ENCODE measurements around the gene LRRC7. TPM values are rescaled to one million over a fixed set of nuclear protein-coding genes. Genes with fewer than 3 reads are reported as not detected.
A peak's percentile ranks its signal among the peaks of the same experiment; 100 is the strongest.
"Not testable (repeated sequence)": the region's sequence is repeated elsewhere in the genome, so short reads cannot be mapped to it uniquely, and the experiment has no call there.

LRRC7 gene
- total RNA-seq, 5 donors from 2014 or later (not counting 1 experiment from before 2014, with no cell fraction given): 0.13 to 4.0 (median 0.54) TPM

- no CpG with 5 or more reads among the region's 4 CpGs for WGBS (ENCODE audit: insufficient coverage)
- no peaks in the 10 kb centered on the region for H3K9me3 ChIP-seq
- POLR2A ChIA-PET: no interaction called here
Measured at GRCh38 chr1:69710484-69711189, 142.9 kb downstream of the LRRC7 start.

GRCh38 chr1:69711190-69711930 lies 143.6 kb downstream of the LRRC7 start:
- Histone ChIP-seq H3K4me1 (ENCODE audit: control insufficient read depth in 1 of 2, extremely low read depth in 1 of 2, insufficient read depth in 2 of 2, low read length in 2 of 2) (no peaks in the 10 kb centered on the region), H3K9me3 (no peaks in the 10 kb centered on the region), H3K36me3 (ENCODE audit: control insufficient read depth in 2 of 2, extremely low read depth in 1 of 2, insufficient read depth in 1 of 2, low read length in 1 of 2) (no peaks in the 10 kb centered on the region), H3K27me3 (replicated peaks in 1 of 2; ENCODE audit: control insufficient read depth in 2 of 2, extremely low read depth in 1 of 2, insufficient read depth in 2 of 2, low read length in 1 of 2) (no peaks in the 10 kb centered on the region), H3K27ac (ENCODE audit: low read length) (no peak overlapping the region), H3K4me3 (ENCODE audit: control insufficient read depth in 1 of 2, extremely low read depth in 1 of 2, low read length in 1 of 2) (no peak overlapping the region)
- ChIA-PET CTCF (no interaction called here), POLR2A (no interaction called here)
- H3K27me3 Mint-ChIP-seq: no peaks in the 10 kb centered on the region
- 100% methylated on average over 2 of the region's 4 CpGs for WGBS (ENCODE audit: insufficient coverage)
- H3K36me3 Mint-ChIP-seq: no peaks in the 10 kb centered on the region
- H3K4me3 Mint-ChIP-seq: no peak overlapping the region
- no peak overlapping the region for H3K27ac Mint-ChIP-seq
- no peaks in the 10 kb centered on the region for H3K4me1 Mint-ChIP-seq
- ATAC-seq (replicated peaks in 1 of 4): no peak
- H3K9me3 Mint-ChIP-seq: peaks cover 0 to 5% (median 3%) of the 10 kb centered on the region in 3 donors
- DNase-seq: no peak

More at GRCh38 chr1:69710484-69711189, 142.9 kb downstream of the LRRC7 start:
- no peaks in the 10 kb centered on the region for H3K4me1 ChIP-seq (ENCODE audit: control insufficient read depth in 1 of 2, extremely low read depth in 1 of 2, insufficient read depth in 2 of 2, low read length in 2 of 2)
- ATAC-seq (replicated peaks in 1 of 4) (no peak), DNase-seq (no peak)
- no peaks in the 10 kb centered on the region for H3K27me3 ChIP-seq (replicated peaks in 1 of 2; ENCODE audit: control insufficient read depth in 2 of 2, extremely low read depth in 1 of 2, insufficient read depth in 2 of 2, low read length in 1 of 2)
- H3K4me3 ChIP-seq (ENCODE audit: control insufficient read depth in 1 of 2, extremely low read depth in 1 of 2, low read length in 1 of 2): no peak overlapping the region
- H3K36me3 ChIP-seq (ENCODE audit: control insufficient read depth in 2 of 2, extremely low read depth in 1 of 2, insufficient read depth in 1 of 2, low read length in 1 of 2): no peaks in the 10 kb centered on the region
- Mint-ChIP-seq H3K4me1 (no peaks in the 10 kb centered on the region), H3K4me3 (no peak overlapping the region), H3K27me3 (no peaks in the 10 kb centered on the region), H3K36me3 (no peaks in the 10 kb centered on the region), H3K27ac (no peak overlapping the region), H3K9me3 (peaks cover 0 to 5% (median 3%) of the 10 kb centered on the region in 3 donors)
- H3K27ac ChIP-seq (ENCODE audit: low read length): no peak overlapping the region
- CTCF ChIA-PET: no interaction called here

DNA sequence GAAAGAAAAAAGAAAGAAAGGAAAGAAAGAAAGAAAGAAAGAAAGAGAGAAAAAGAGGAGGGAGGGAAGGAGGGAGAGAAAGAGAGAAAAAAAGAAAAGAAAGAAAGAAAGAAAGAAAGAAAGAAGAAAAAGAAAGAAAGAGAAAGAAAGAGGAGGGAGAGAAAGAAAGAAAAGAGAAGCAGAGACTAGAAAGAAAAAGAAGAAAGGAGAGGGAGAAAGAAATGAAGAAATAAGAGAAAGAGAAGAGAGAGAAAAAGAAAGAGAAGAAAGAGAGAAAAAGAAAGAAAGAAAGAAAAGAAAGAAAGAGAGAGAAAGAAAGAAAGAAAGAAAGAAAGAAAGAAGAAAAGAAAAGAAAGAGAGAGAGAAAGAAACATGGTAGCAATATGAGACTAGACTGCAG lies 150.1 kb downstream of the LRRC7 start:
- CTCF ChIA-PET; DNase-seq; H3K4me3 Mint-ChIP-seq; H3K36me3 ChIP-seq (ENCODE audit: control insufficient read depth in 2 of 2, extremely low read depth in 1 of 2, insufficient read depth in 1 of 2, low read length in 1 of 2); H3K9me3 Mint-ChIP-seq; H3K4me3 ChIP-seq (ENCODE audit: control insufficient read depth in 1 of 2, extremely low read depth in 1 of 2, low read length in 1 of 2); H3K36me3 Mint-ChIP-seq; POLR2A ChIA-PET; H3K4me1 ChIP-seq (ENCODE audit: control insufficient read depth in 1 of 2, extremely low read depth in 1 of 2, insufficient read depth in 2 of 2, low read length in 2 of 2); ATAC-seq (replicated peaks in 1 of 4); H3K27ac ChIP-seq (ENCODE audit: low read length); H3K9me3 ChIP-seq; H3K4me1 Mint-ChIP-seq; H3K27ac Mint-ChIP-seq; H3K27me3 Mint-ChIP-seq; H3K27me3 ChIP-seq (replicated peaks in 1 of 2; ENCODE audit: control insufficient read depth in 2 of 2, extremely low read depth in 1 of 2, insufficient read depth in 2 of 2, low read length in 1 of 2): not testable (repeated sequence)

GRCh38 chr1:69728206-69728605 lies 160.5 kb downstream of the LRRC7 start:
- H3K27ac Mint-ChIP-seq: no peak overlapping the region
- POLR2A ChIA-PET: no interaction called here
- H3K4me3 Mint-ChIP-seq: no peak overlapping the region

DNA sequence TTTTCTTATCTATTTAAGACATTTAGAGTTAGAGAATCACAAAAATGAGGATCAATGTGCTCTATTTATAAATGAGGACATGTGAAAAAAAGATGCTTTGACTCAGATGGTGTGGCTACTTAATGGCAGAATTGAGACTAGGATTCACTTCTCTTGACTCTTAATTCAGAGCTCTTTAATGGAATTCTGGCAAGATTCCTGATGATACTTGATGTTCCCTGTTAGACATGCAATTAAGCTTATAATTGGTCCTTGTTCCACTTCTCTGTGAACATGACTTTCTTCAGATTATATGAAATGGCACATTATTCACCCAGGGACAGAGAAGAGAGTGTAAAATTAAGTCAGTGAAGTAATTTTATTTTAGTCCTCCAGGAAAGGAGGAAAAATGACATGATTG lies 165.3 kb downstream of the LRRC7 start:
- DNase-seq (no peak), ATAC-seq (replicated peaks in 1 of 4) (no peak)
- Histone ChIP-seq H3K4me1 (ENCODE audit: control insufficient read depth in 1 of 2, extremely low read depth in 1 of 2, insufficient read depth in 2 of 2, low read length in 2 of 2) (no peaks in the 10 kb centered on the region), H3K36me3 (ENCODE audit: control insufficient read depth in 2 of 2, extremely low read depth in 1 of 2, insufficient read depth in 1 of 2, low read length in 1 of 2) (no peaks in the 10 kb centered on the region), H3K4me3 (ENCODE audit: control insufficient read depth in 1 of 2, extremely low read depth in 1 of 2, low read length in 1 of 2) (no peak overlapping the region), H3K27ac (ENCODE audit: low read length) (no peak overlapping the region), H3K27me3 (replicated peaks in 1 of 2; ENCODE audit: control insufficient read depth in 2 of 2, extremely low read depth in 1 of 2, insufficient read depth in 2 of 2, low read length in 1 of 2) (no peaks in the 10 kb centered on the region), H3K9me3 (no peaks in the 10 kb centered on the region)
- peaks cover 0 to 1% (median 0%) of the 10 kb centered on the region in 3 donors for H3K4me1 Mint-ChIP-seq
- no peaks in the 10 kb centered on the region for H3K27me3 Mint-ChIP-seq
- peaks cover 0 to 7% (median 5%) of the 10 kb centered on the region in 3 donors for H3K9me3 Mint-ChIP-seq
- no peak overlapping the region for H3K4me3 Mint-ChIP-seq
- H3K36me3 Mint-ChIP-seq: no peaks in the 10 kb centered on the region
- ChIA-PET CTCF (no interaction called here), POLR2A (no interaction called here)
- H3K27ac Mint-ChIP-seq: no peak overlapping the region

More at GRCh38 chr1:69728206-69728605, 160.5 kb downstream of the LRRC7 start:
- DNase-seq: no peak
- CTCF ChIA-PET: no interaction called here
- Histone ChIP-seq H3K27ac (ENCODE audit: low read length) (no peak overlapping the region), H3K9me3 (no peaks in the 10 kb centered on the region), H3K4me1 (ENCODE audit: control insufficient read depth in 1 of 2, extremely low read depth in 1 of 2, insufficient read depth in 2 of 2, low read length in 2 of 2) (no peaks in the 10 kb centered on the region), H3K27me3 (replicated peaks in 1 of 2; ENCODE audit: control insufficient read depth in 2 of 2, extremely low read depth in 1 of 2, insufficient read depth in 2 of 2, low read length in 1 of 2) (no peaks in the 10 kb centered on the region), H3K4me3 (ENCODE audit: control insufficient read depth in 1 of 2, extremely low read depth in 1 of 2, low read length in 1 of 2) (no peak overlapping the region), H3K36me3 (ENCODE audit: control insufficient read depth in 2 of 2, extremely low read depth in 1 of 2, insufficient read depth in 1 of 2, low read length in 1 of 2) (no peaks in the 10 kb centered on the region)
- Mint-ChIP-seq H3K27me3 (no peaks in the 10 kb centered on the region), H3K4me1 (no peaks in the 10 kb centered on the region), H3K9me3 (peaks cover 3 to 14% (median 13%) of the 10 kb centered on the region in 3 donors), H3K36me3 (no peaks in the 10 kb centered on the region)
- WGBS (ENCODE audit: insufficient coverage): no CpG with 5 or more reads among the region's 1 CpG
- ATAC-seq (replicated peaks in 1 of 4): no peak

GRCh38 chr1:69737527-69738185 lies 169.9 kb downstream of the LRRC7 start:
- ATAC-seq (replicated peaks in 1 of 4) (no peak), DNase-seq (peak in 1 of 35 experiments; percentile 59)
- 19% methylated on average over 2 of the region's 3 CpGs for WGBS (ENCODE audit: insufficient coverage)
- Mint-ChIP-seq H3K36me3 (no peaks in the 10 kb centered on the region), H3K4me3 (no peak overlapping the region), H3K9me3 (no peaks in the 10 kb centered on the region), H3K27me3 (peaks cover 0 to 1% of the 10 kb centered on the region in 2 donors), H3K27ac (no peak overlapping the region), H3K4me1 (peaks cover 0 to 1% (median 0%) of the 10 kb centered on the region in 3 donors)
- Histone ChIP-seq H3K4me3 (ENCODE audit: control insufficient read depth in 1 of 2, extremely low read depth in 1 of 2, low read length in 1 of 2) (no peak overlapping the region), H3K9me3 (no peaks in the 10 kb centered on the region), H3K27me3 (replicated peaks in 1 of 2; ENCODE audit: control insufficient read depth in 2 of 2, extremely low read depth in 1 of 2, insufficient read depth in 2 of 2, low read length in 1 of 2) (no peaks in the 10 kb centered on the region), H3K27ac (ENCODE audit: low read length) (no peak overlapping the region), H3K4me1 (ENCODE audit: control insufficient read depth in 1 of 2, extremely low read depth in 1 of 2, insufficient read depth in 2 of 2, low read length in 2 of 2) (no peaks in the 10 kb centered on the region), H3K36me3 (ENCODE audit: control insufficient read depth in 2 of 2, extremely low read depth in 1 of 2, insufficient read depth in 1 of 2, low read length in 1 of 2) (no peaks in the 10 kb centered on the region)
- POLR2A ChIA-PET: no interaction called here
- CTCF ChIA-PET: interaction anchor here in 1 of 2 donors (1.1 to 3.3 kb wide), 2 partner anchors 1618 to 1621 kb away, joined by 3 to 11 read pairs; no protein-coding TSS in a partner anchor

Data from T-cell (primary cell).